CD4-positive, alpha-beta T cell treated with Interleukin-17A for 4 hours (primary cell): Measurements from ENCODE around the gene GHRL.

Experiments
- DNase-seq: peaks from one replicate; pipeline ENCODE4 v3.0.0-alpha.2; 2020; ENCODE audit warnings: mixed read lengths

The GHRL gene

GRCh38 chr3:10292505-10293419 is at the start of gene GHRL:
GHRL (minus strand) TSS chr3:10292947; CDS start chr3:10290180, 2,767 bp downstream.
- no peak for DNase-seq

GRCh38 chr3:10341901-10342398 is 49.2 kb upstream of the GHRL start:
- DNase-seq: no peak

- DNase-seq: no peak
Observed at GRCh38 chr3:10340476-10340875, 47.7 kb upstream of the GHRL start.

GRCh38 chr3:10340046-10340445 is 47.3 kb upstream of the GHRL start:
- no peak for DNase-seq

GRCh38 chr3:10339376-10339955 is 46.7 kb upstream of the GHRL start:
- no peak for DNase-seq

GRCh38 chr3:10338591-10339353 is 46.0 kb upstream of the GHRL start:
- DNase-seq: no peak

- DNase-seq: no peak
Observed at GRCh38 chr3:10338164-10338470, 45.4 kb upstream of the GHRL start.

GRCh38 chr3:10337323-10338163 is 44.8 kb upstream of the GHRL start:
- no peak for DNase-seq

GRCh38 chr3:10336761-10337160 is 44.0 kb upstream of the GHRL start:
- DNase-seq: no peak

GRCh38 chr3:10335871-10336622 is 43.3 kb upstream of the GHRL start:
- no peak for DNase-seq

- no peak for DNase-seq
Observed at GRCh38 chr3:10335190-10335738, 42.5 kb upstream of the GHRL start.

- no peak for DNase-seq
Observed at GRCh38 chr3:10334459-10334858, 41.7 kb upstream of the GHRL start.

GRCh38 chr3:10334042-10334441 is 41.3 kb upstream of the GHRL start:
- DNase-seq: no peak

- DNase-seq: no peak
Observed at GRCh38 chr3:10333349-10333650, 40.6 kb upstream of the GHRL start.

- DNase-seq: no peak
Observed at GRCh38 chr3:10332481-10333348, 40.0 kb upstream of the GHRL start.

GRCh38 chr3:10331320-10331719 is 38.6 kb upstream of the GHRL start:
- DNase-seq: no peak

- no peak for DNase-seq
Observed at GRCh38 chr3:10330319-10330718, 37.6 kb upstream of the GHRL start.

- no peak for DNase-seq
Observed at GRCh38 chr3:10329495-10330015, 36.8 kb upstream of the GHRL start.

- DNase-seq: no peak
Observed at GRCh38 chr3:10328460-10329071, 35.8 kb upstream of the GHRL start.

- DNase-seq: no peak
Observed at GRCh38 chr3:10327592-10327991, 34.8 kb upstream of the GHRL start.
